DOHH2 (cell line): ENCODE results near the gene SOX8.

ENCODE experiments used
- H3F3A ChIP-seq: fragments of 200-600 bp; sonication (generic), shearing (Covaris generic); 2 replicates; pipeline ENCODE4 v1.6.0; 2016; ENCODE audit warnings: antibody characterized with exemption, mild to moderate bottlenecking; ENCODE audit not compliant: control insufficient read depth, insufficient read depth
- H3K27ac ChIP-seq: fragments of 200-600 bp; sonication (generic); 2 replicates; pipeline ENCODE4 v1.5.1; 2014; ENCODE audit warnings: low read depth, mild to moderate bottlenecking, low read length, moderate library complexity
- H3K27me3 ChIP-seq: fragments of 200-600 bp; sonication (generic); 2 replicates; pipeline ENCODE4 v1.6.1; 2014; ENCODE audit warnings: mild to moderate bottlenecking, low read length, mixed read lengths; ENCODE audit not compliant: control insufficient read depth
- H3K36me3 ChIP-seq: fragments of 200-600 bp; sonication (generic); 2 replicates; pipeline ENCODE4 v1.6.1; 2014; ENCODE audit warnings: mild to moderate bottlenecking, low read length, moderate library complexity, mixed read lengths; ENCODE audit not compliant: control insufficient read depth
- H3K4me1 ChIP-seq: fragments of 200-600 bp; sonication (generic); 2 replicates; pipeline ENCODE4 v1.6.1; 2014; ENCODE audit warnings: mild to moderate bottlenecking, low read length, mixed read lengths; ENCODE audit not compliant: control insufficient read depth
- H3K4me2 ChIP-seq: fragments of 200-600 bp; sonication (generic); 2 replicates; pipeline ENCODE4 v1.6.0; 2014; ENCODE audit warnings: mild to moderate bottlenecking, low read length, moderate library complexity
- H3K4me3 ChIP-seq: fragments of 200-600 bp; sonication (generic); 2 replicates; pipeline ENCODE4 v1.5.1; 2014; ENCODE audit warnings: mild to moderate bottlenecking, low read length, mixed read lengths
- H3K79me2 ChIP-seq: fragments of 200-600 bp; sonication (generic); 2 replicates; pipeline ENCODE4 v1.6.1; 2014; ENCODE audit warnings: mild to moderate bottlenecking, low read length, mixed read lengths; ENCODE audit not compliant: control insufficient read depth
- H3K9me2 ChIP-seq: fragments of 200-600 bp; sonication (generic); replicated peaks from 2 replicates; pipeline ENCODE4 v1.6.1; 2014; ENCODE audit warnings: mild to moderate bottlenecking, low read length, mixed read lengths; ENCODE audit not compliant: control insufficient read depth
- H3K9me3 ChIP-seq: fragments of 200-600 bp; sonication (generic); 2 replicates; pipeline ENCODE4 v1.6.1; 2014; ENCODE audit warnings: antibody characterized with exemption, low read length, mixed read lengths; ENCODE audit not compliant: control insufficient read depth, insufficient read depth
- H4K20me1 ChIP-seq: fragments of 200-600 bp; sonication (generic); 2 replicates; pipeline ENCODE4 v1.6.0; 2014; ENCODE audit warnings: low read depth, mild to moderate bottlenecking, antibody characterized with exemption, low read length, moderate library complexity; ENCODE audit not compliant: control insufficient read depth, insufficient read depth
- CTCF ChIP-seq: fragments of 200-600 bp; sonication (generic); IDR thresholded peaks from one replicate; pipeline ENCODE4 v1.5.1; 2014; ENCODE audit warnings: antibody characterized with exemption, mild to moderate bottlenecking, low read depth, low read length; ENCODE audit not compliant: poor library complexity, severe bottlenecking
- EZH2phosphoT487 ChIP-seq: fragments of 200-600 bp; sonication (generic); IDR thresholded peaks from 2 replicates; pipeline ENCODE4 v1.6.1; 2017; ENCODE audit warnings: borderline replicate concordance, mild to moderate bottlenecking, antibody characterized with exemption, low read length, moderate library complexity, mixed read lengths

The SOX8 gene

GRCh38 chr16:1011316-1012082, 29.9 kb downstream of the SOX8 start:
- H3K4me3 ChIP-seq: no peak overlapping the region
- H3K9me3 ChIP-seq: no peaks in the 10 kb centered on the region
- H3K79me2 ChIP-seq: no peaks in the 10 kb centered on the region
- no peaks in the 10 kb centered on the region for H3F3A ChIP-seq
- no peak overlapping the region for H3K27ac ChIP-seq
- no peak overlapping the region for H3K4me2 ChIP-seq
- H3K27me3 ChIP-seq: no peaks in the 10 kb centered on the region
- H3K36me3 ChIP-seq: no peaks in the 10 kb centered on the region
- no peaks in the 10 kb centered on the region for H4K20me1 ChIP-seq
- TF ChIP-seq CTCF (no peak), EZH2phosphoT487 (no peak)
- H3K4me1 ChIP-seq: no peaks in the 10 kb centered on the region
- no peaks in the 10 kb centered on the region for H3K9me2 ChIP-seq

GRCh38 chr16:1012135-1012534, 30.6 kb downstream of the SOX8 start:
- no peaks in the 10 kb centered on the region for H3K9me3 ChIP-seq
- H3K36me3 ChIP-seq: no peaks in the 10 kb centered on the region
- no peaks in the 10 kb centered on the region for H3K79me2 ChIP-seq
- no peak overlapping the region for H3K4me2 ChIP-seq
- H4K20me1 ChIP-seq: no peaks in the 10 kb centered on the region
- no peak overlapping the region for H3K27ac ChIP-seq
- no peaks in the 10 kb centered on the region for H3K4me1 ChIP-seq
- H3F3A ChIP-seq: no peaks in the 10 kb centered on the region
- H3K4me3 ChIP-seq: no peak overlapping the region
- no peaks in the 10 kb centered on the region for H3K9me2 ChIP-seq
- no peaks in the 10 kb centered on the region for H3K27me3 ChIP-seq
- TF ChIP-seq EZH2phosphoT487 (no peak), CTCF (no peak)

GRCh38 chr16:1012722-1013592, 31.4 kb downstream of the SOX8 start:
- no peaks in the 10 kb centered on the region for H3K79me2 ChIP-seq
- no peak for TF ChIP-seq EZH2phosphoT487
- no peak for TF ChIP-seq CTCF
- no peak overlapping the region for H3K4me2 ChIP-seq

More at GRCh38 chr16:1012722-1013592, 31.4 kb downstream of the SOX8 start:
- no peaks in the 10 kb centered on the region for H3K36me3 ChIP-seq
- no peaks in the 10 kb centered on the region for H3K27me3 ChIP-seq
- H3K9me3 ChIP-seq: no peaks in the 10 kb centered on the region
- no peaks in the 10 kb centered on the region for H3K4me1 ChIP-seq
- no peaks in the 10 kb centered on the region for H3F3A ChIP-seq
- H3K4me3 ChIP-seq: no peak overlapping the region
- H3K9me2 ChIP-seq: no peaks in the 10 kb centered on the region
- H3K27ac ChIP-seq: no peak overlapping the region
- no peaks in the 10 kb centered on the region for H4K20me1 ChIP-seq
